Heart right ventricle (tissue), 16 donors: ENCODE results near the gene PLIN1. TPM values are rescaled to one million over a fixed set of nuclear protein-coding genes. Genes with fewer than 3 reads are reported as not detected.

Experiments used
- ATAC-seq, 8 donors: fragments of 200-7000 bp; cut with Tn5 transposase; one replicate each; pipeline ENCODE4 v1.9.1; 2020; ENCODE audit warnings: mild to moderate bottlenecking in 8 of 8, moderate library complexity in 8 of 8, moderate number of reproducible peaks in 1 of 8
- DNase-seq, 2 donors: peaks; one replicate each; pipeline ENCODE4 v3.0.0-alpha.2; 2020
- H3K27ac ChIP-seq, 10 donors: fragments of 200-600 bp; sonication (generic) in 2 of 10; one replicate each; pipeline versions ENCODE4 v1.5.0 to v1.8.0; 2020 to 2022; ENCODE audit warnings: mild to moderate bottlenecking in 3 of 10
- H3K27me3 ChIP-seq, 7 donors: fragments of 200-600 bp; one replicate each; pipeline ENCODE4 v1.8.0; 2021 to 2022; ENCODE audit warnings: mild to moderate bottlenecking in 2 of 7
- H3K36me3 ChIP-seq, 9 donors: fragments of 200-600 bp; sonication (generic) in 1 of 9; one replicate each; pipeline versions ENCODE4 v1.5.0 to v1.8.0; 2020 to 2022; ENCODE audit warnings: mild to moderate bottlenecking in 2 of 9
- H3K4me1 ChIP-seq, 9 donors: fragments of 200-600 bp; sonication (generic) in 1 of 9; one replicate each; pipeline versions ENCODE4 v1.5.0 to v1.8.0; 2020 to 2022; ENCODE audit warnings: mild to moderate bottlenecking in 4 of 9
- H3K4me3 ChIP-seq, 10 donors: fragments of 200-600 bp; sonication (generic) in 2 of 10; one replicate each; pipeline versions ENCODE4 v1.5.0 to v1.8.0; 2020 to 2022; ENCODE audit warnings: mild to moderate bottlenecking in 7 of 10, moderate library complexity in 2 of 10
- H3K9me3 ChIP-seq, 11 donors: fragments of 200-600 bp in 10 of 11; sonication (generic) in 2 of 11; one replicate each; pipeline versions ENCODE4 v1.5.0 to v1.8.0; 2013 to 2022; ENCODE audit warnings: mild to moderate bottlenecking in 2 of 11, control low read depth in 1 of 11, moderate library complexity in 1 of 11
- CTCF ChIP-seq, 9 donors: fragments of 200-600 bp; sonication (generic) in 2 of 9; IDR thresholded peaks; one replicate each; pipeline versions ENCODE4 v1.5.0 to v1.8.0; 2021 to 2022; ENCODE audit warnings: antibody characterized with exemption in 9 of 9, mild to moderate bottlenecking in 5 of 9, moderate library complexity in 1 of 9
- WGBS, 2 donors: extraction: QIAGEN DNeasy Blood & Tissue Kit; methylation state at CpG; one replicate each; pipeline ENCODE4 v1.1.7; 2013; ENCODE audit warnings: inconsistent platforms in 1 of 2; 5-methylcytosine and 5-hydroxymethylcytosine counted together
- intact Hi-C, 10 donors: fragments of 100-400 bp; cut with DNase I; formaldehyde crosslinking; loops; one replicate each; pipeline versions ENCODE4 v1.11.1 to v1.14.2; 2022
- polyA plus RNA-seq, 2 donors: library from polyadenylated mRNA; stranded (reverse); fragments of 200-250 nt; gene quantifications; one replicate each; pipeline ENCODE4 v1.2.3, GENCODE V29; 2013
- total RNA-seq, 10 donors: library from RNA; stranded (reverse); fragmentation: NEBNext Ultra II Directional in 3 of 10; extraction: Animal tissue kit (Norgen Biotek cat#: 25700) in 3 of 10; gene quantifications; one replicate each; pipeline versions ENCODE4 v1.2.1 to v1.2.4, GENCODE V29; 2021 to 2023
- donor health status: Arrhythmogenic right ventricular cardiomyopathy.
- donor health status: ischemic (EF 13 %, LVEDD 7.1; RV severe dilation, severe dysfunction).
- donor health status: healthy with polysubstance abuse.
- donor health status: DM: no; HTN: yes; CAD: no.
- donor health status: DM: no; HTN: no; CAD: no.
- donor health status: ischemic (EF 25% LVEDD 6.9; RV normal size, moderate dysfunction).
- donor health status: ischemic (EF 25% LVEDD 5.7; RV mildly dilated, moderate dysfunction).
- donor health status: healthy.
- donor health status: DM: yes; HTN: yes; CAD: no.
- donor health status: Ischemic cardiomyopathy.
- donor health status: ischemic (EF 35%, LVEDD 5.7; RV mildly dilated, moderate dysfunction).
- donor health status: nonischemic (EF 11% LVEDD 7.7; RV severe dilation, severe dysfunction).
- donor health status: DM: yes; HTN: yes; CAD: no.
- donor health status: PGD.
- donor health status: ischemic (EF 29% LVEDD 5.4; RV normal size, mild dysfunction).
- donor health status: nonischemic (EF 23%, LVEDD 6.1; RV moderate dilation, normal function).

Gene PLIN1
- total and polyA plus RNA-seq, 12 donors: 0.30 to 45.3 (median 10.0) TPM

- H3K4me3 ChIP-seq: no peak overlapping the region
- DNase-seq (no peak), ATAC-seq (no peak)
- H3K27me3 ChIP-seq: peaks cover 0 to 39% (median 4%) of the 10 kb centered on the region in 7 donors
- intact Hi-C loops: loop anchor here in 1 of 10 donors (10.0 kb wide), 1 partner anchor 82 kb away; no protein-coding TSS in a partner anchor
- no peak overlapping the region for H3K27ac ChIP-seq
- H3K9me3 ChIP-seq: no peaks in the 10 kb centered on the region
- H3K4me1 ChIP-seq: peaks cover 0 to 20% (median 7%) of the 10 kb centered on the region in 9 donors
- peaks cover 0 to 10% (median 0%) of the 10 kb centered on the region in 9 donors for H3K36me3 ChIP-seq
- WGBS, 2 donors: 84 to 85% methylated on average over 16 of the region's 16 CpGs
- no peak for TF ChIP-seq CTCF (IDR thresholded peaks at IDR 0.05)
Observed at GRCh38 chr15:89652666-89653065, 26.5 kb downstream of the PLIN1 start.

GRCh38 chr15:89652131-89652530 lies 27.0 kb downstream of the PLIN1 start:
- peaks cover 0 to 12% (median 0%) of the 10 kb centered on the region in 9 donors for H3K36me3 ChIP-seq
- intact Hi-C loops: loop anchor here in 1 of 10 donors (10.0 kb wide), 1 partner anchor 83 kb away; no protein-coding TSS in a partner anchor
- no peak overlapping the region for H3K27ac ChIP-seq
- H3K9me3 ChIP-seq: no peaks in the 10 kb centered on the region
- DNase-seq (no peak), ATAC-seq (no peak)
- peaks cover 0 to 23% (median 7%) of the 10 kb centered on the region in 9 donors for H3K4me1 ChIP-seq
- 76 to 87% methylated on average over 7 of the region's 7 CpGs for WGBS, 2 donors
- peaks cover 0 to 38% (median 4%) of the 10 kb centered on the region in 7 donors for H3K27me3 ChIP-seq
- no peak overlapping the region for H3K4me3 ChIP-seq
- TF ChIP-seq CTCF (IDR thresholded peaks at IDR 0.05): no peak

GRCh38 chr15:89649716-89650115 lies 29.5 kb downstream of the PLIN1 start:
- WGBS, 2 donors: 93 to 94% methylated on average over 15 of the region's 15 CpGs
- DNase-seq (no peak), ATAC-seq (no peak)
- peaks cover 0 to 12% (median 0%) of the 10 kb centered on the region in 9 donors for H3K36me3 ChIP-seq
- H3K27ac ChIP-seq: no peak overlapping the region
- TF ChIP-seq CTCF (IDR thresholded peaks at IDR 0.05): no peak
- peaks cover 0 to 12% (median 0%) of the 10 kb centered on the region in 9 donors for H3K4me1 ChIP-seq
- intact Hi-C loops: loop anchor here in 3 of 10 donors (5.0 to 10.0 kb wide), 3 partner anchors 45 to 88 kb away; partner anchors contain the start of genes PEX11A (in 1 of the 3) and WDR93 (in 1 of the 3)
- no peak overlapping the region for H3K4me3 ChIP-seq
- no peaks in the 10 kb centered on the region for H3K9me3 ChIP-seq
- peaks cover 0 to 15% (median 0%) of the 10 kb centered on the region in 7 donors for H3K27me3 ChIP-seq

- DNase-seq (no peak), ATAC-seq (no peak)
- no peak for TF ChIP-seq CTCF (IDR thresholded peaks at IDR 0.05)
- peaks cover 0 to 9% (median 0%) of the 10 kb centered on the region in 7 donors for H3K27me3 ChIP-seq
- no peaks in the 10 kb centered on the region for H3K9me3 ChIP-seq
- no peak overlapping the region for H3K4me3 ChIP-seq
- peaks cover 0 to 12% (median 0%) of the 10 kb centered on the region in 9 donors for H3K36me3 ChIP-seq
- H3K27ac ChIP-seq: no peak overlapping the region
- 96 to 97% methylated on average over 37 of the region's 37 CpGs for WGBS, 2 donors
- intact Hi-C loops: loop anchor here in 2 of 10 donors (5.0 to 10.0 kb wide), 2 partner anchors 46 to 88 kb away; partner anchors contain the start of genes PEX11A (in 1 of the 2) and WDR93 (in 1 of the 2)
- peaks cover 0 to 6% (median 0%) of the 10 kb centered on the region in 9 donors for H3K4me1 ChIP-seq
Observed at GRCh38 chr15:89649013-89649625, 30.0 kb downstream of the PLIN1 start.
